GM19372 (cell line): ENCODE results near the gene CRTC1.

Source experiments
- ATAC-seq: cut with Tn5 transposase; IDR thresholded peaks from one replicate; pipeline ENCODE4 v1.9.1; 2021; ENCODE audit warnings: mild to moderate bottlenecking, low read depth, moderate library complexity; ENCODE audit not compliant: unreplicated experiment

The CRTC1 gene

GRCh38 chr19:18683109-18683957, at the start of gene CRTC1:
Gene CRTC1 (plus strand): TSS chr19:18683680. CDS start chr19:18683703, 23 bp downstream.
- peak; percentile 81 for ATAC-seq

GRCh38 chr19:18634612-18635297, 48.7 kb upstream of the CRTC1 start:
- ATAC-seq, result no peak

DNA sequence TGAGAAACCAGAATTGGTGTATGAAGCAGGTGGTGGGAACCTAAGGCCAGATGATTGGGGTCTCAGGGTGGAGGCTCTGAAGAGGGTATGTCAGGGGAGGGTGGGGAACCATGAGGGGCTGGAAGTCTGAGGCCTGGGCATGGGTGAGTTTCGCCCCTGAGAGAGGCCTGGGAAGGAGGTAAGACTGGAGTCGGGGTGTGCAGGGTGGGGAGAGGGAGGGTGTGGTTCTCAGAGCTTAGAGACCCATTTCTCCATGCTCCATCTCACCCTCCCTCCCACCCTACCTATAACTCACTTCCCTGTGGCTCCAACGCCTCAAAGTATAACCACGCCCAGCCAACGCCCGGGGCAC, 47.7 kb upstream of the CRTC1 start:
- ATAC-seq, result no peak

DNA sequence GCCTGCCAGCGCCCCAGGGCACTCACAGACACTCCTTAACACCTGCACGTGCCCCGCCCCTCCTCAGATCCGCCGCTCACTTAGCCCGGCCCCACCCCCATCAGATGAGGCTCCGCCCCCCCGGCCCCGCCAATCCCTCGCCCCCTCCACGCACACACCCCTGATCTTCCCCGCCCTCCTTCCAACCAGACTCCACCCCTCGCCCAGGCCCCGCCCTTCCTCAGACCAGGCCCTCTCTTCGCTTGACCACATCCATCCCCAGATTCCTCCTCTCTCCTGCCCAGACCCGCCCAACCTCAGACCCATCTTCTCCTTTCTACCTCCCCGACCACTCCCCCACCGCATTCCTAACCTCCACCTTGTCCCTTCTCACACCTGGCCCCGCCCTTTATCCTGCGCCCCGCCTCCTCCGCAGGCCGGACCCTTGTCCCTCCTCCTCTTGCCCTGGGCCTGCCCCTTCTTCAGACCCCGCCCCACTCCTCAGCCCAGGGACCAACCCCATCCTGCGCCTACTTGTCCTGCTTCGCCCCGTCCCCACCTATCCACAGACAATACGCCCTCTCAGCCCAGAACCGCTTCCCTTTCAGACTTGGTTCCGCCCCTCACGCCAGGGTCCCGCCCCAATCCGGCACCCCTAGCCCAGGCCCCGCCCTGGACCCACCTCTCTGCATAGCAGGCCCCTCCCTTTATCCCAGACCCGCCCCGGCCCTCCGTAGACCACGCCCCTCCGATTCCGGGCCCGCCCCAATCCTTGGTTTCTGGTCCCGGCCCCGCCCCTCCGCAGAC, 47.1 kb upstream of the CRTC1 start:
- ATAC-seq, result peak; percentile 79

DNA sequence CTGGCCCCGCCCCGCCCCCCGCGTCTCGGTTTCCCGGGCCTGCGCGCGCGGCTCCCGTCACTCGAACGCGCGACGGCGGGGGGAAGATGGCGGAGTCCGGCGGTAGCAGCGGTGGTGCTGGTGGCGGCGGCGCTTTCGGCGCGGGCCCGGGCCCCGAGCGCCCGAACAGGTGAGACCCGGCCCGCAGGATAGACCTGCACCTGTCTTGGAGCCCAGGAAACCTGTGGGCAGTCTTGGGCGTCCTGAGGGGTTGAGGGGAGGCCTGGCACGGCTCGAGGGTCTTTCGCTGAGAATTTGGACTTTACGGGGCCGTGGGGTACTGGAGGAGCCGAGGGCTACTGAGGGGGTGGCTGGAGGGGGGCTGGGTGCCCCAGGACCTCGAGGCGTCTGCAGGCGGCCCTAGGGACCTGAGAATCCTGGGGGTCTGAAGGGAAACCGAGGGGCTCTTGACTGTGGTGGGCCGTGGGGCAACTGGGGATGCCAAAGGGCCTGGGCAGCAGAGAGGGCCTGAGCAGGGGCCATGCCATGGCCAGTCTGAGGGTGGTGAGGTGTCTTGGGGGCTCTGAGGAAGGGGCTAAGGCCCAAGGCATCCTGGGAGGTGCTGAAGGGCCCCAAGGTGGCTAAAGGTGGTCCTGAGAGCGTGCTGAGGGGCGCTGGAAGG, 46.4 kb upstream of the CRTC1 start, which contains the start of gene KLHL26:
TSS of gene KLHL26 (plus strand) at position 60 of the 661 bp plus-strand sequence. CDS start at position 87, 27 bp downstream.
- no peak for ATAC-seq

DNA sequence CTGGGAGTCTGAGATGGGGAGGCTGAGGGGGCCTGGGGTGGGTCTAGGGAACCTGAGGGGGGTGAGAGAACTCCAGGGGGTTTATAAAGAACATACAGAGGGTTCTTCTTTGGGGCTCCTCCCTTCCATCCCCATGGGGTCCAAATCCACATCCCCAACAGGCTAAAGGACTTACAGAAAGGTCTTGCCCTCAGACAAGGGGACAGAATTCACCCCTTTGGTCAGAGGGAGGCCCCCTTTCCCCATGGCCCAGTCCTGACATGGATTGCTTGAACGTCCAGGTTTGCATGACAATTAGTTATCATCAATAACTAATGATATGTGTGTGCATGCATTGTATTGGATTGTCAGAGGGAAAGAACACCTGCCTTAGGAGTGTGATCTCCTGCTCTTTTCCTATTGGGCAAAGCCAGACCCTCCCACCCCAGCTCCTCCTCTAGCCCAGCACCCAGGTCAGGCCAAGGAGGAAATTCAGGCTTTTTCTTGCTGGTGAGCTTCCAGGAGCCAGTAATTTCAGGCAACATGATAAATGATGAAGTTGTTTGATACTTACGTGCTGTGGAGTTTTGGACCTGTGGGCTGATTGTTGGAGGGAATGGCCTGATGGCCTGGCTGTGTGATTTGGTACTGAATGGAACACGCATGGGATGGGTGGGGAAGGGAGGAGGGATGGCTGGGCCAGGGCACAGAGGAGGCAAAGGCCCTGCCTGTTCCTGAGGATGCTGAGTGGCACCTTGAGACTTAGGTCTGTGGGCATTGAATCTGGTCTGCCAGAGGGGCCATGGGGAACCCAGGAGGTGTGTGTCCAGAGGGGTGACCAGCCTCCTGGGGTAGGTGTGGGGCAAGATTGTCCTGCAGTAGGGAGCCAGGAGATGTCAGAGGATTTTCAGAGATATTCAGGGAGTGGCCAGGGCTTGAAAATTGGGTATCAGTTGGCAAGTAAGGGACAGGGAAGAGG, 45.5 kb upstream of the CRTC1 start:
- no peak for ATAC-seq

DNA sequence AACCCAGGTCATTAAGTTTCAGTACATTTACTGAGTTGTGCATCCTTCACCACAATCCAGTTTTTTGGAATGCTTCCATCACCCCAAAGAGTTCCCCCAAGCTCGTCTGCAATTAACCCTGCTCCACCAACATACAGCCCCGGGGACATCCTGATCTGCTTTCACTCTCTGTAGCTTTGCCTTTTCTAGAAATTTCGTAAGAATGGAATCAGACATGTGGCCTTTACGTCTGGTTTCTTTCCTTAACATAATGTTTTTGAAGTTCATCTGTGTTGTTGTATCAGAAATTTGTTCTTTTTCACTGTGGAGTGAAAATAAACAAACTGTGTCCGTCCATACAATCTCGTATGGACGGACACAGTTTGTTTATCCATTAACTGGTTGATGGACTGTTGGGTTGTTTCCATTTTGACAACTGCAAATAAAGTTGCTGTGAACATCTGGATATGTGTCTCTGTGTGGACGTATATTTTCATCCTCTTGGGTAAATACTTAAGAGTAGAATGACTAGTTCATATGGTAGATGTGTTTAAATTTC, 43.7 kb upstream of the CRTC1 start:
- no peak for ATAC-seq

DNA sequence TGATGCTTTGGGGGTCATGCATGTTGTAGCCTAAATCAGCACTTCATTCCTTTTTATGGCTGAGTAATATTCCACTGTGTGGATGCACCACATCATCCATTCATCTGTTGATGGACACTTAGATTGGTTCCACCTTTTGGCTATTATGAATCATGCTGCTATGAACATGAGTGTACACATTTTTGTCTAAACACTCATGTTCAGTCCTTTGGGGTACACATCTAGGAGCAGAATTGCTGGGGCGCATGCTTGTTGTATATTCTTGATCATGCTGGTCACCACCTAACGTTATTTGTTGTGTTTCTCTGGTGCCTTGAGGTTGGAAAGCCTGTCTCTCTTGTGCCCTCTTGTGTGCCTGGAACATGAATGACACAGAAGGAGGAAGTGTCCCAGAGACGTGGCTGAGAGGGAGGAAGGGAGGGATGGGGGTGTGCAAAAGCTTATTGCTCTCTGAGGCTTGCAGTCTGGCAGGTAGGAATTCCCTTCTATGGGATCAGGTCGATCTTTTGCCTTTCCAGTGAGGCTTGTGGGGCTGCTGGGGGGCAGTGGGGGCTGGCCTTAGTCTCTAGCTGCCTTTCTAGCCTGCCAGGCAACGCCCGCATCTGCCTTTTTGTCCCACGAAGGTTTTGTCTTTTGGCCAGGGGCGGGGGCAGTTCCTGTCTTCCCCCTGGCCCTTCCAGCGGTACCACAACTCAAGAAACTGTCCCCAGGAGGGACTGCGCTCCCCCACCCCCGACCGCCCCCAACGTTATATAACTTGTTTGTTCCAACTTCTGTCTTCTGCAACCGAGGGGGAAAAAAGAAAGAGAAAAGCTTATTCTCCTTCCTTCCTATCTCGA, 39.1 kb upstream of the CRTC1 start:
- no peak for ATAC-seq

DNA sequence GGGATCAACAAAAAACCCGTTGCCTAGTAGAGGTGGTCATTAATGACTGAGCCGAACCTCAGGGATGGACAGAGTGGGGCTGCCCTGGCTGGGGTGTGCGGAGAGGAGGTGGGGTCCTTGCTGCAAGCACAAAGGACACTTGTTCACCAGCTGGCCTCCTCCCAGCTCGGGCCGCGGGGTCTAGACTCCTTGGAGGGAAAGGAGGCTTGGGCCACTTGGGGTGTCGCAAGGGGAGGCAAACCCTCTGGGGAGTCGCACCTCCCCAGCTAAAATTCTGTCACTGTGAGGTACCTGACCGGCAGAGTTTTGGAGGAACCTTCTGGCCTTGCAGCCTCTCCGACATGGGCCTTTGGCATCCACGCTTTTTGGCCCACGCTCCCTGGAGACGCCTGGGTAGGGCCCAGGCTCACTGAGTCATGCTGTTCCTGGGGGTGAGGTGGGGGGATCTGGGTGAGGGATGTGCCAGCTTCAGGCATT, 38.4 kb upstream of the CRTC1 start:
- no peak for ATAC-seq

GRCh38 chr19:18646535-18647370, 36.7 kb upstream of the CRTC1 start:
- no peak for ATAC-seq

DNA sequence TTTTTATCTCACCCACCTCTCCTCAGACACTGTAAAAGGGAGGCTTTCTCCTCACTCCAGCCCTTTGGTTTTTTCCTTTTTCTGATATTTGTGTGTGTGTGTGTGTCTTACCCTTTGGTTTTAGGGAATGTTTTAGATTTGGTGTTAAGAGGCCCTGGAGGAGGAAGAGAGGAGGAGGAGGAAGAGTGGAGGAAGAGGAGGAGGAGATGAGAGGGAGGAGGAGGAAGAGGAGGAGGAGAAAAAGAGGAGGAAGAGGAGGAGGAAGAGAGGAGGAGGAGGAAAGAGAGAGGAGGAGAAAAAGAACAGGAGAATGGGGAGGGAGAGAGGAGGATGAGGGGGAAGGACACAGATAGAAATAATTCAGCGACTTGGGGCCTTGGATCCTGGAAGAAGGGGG, 36.1 kb upstream of the CRTC1 start:
- ATAC-seq, result no peak

GRCh38 chr19:18647807-18648206, 35.7 kb upstream of the CRTC1 start:
- ATAC-seq, result no peak

GRCh38 chr19:18648973-18649315, 34.5 kb upstream of the CRTC1 start:
- ATAC-seq, result no peak

GRCh38 chr19:18649371-18650020, 34.0 kb upstream of the CRTC1 start:
- no peak for ATAC-seq

- ATAC-seq, result no peak
These were observed 33.5 kb upstream of the CRTC1 start for GRCh38 chr19:18650021-18650390.

- no peak for ATAC-seq
These were observed 32.9 kb upstream of the CRTC1 start for GRCh38 chr19:18650468-18651041.

- no peak for ATAC-seq
These were observed 32.2 kb upstream of the CRTC1 start for GRCh38 chr19:18651300-18651699.
